ENCODE data around the gene CLMP.

GRCh38 chr11:123103326-123103980, 91.6 kb downstream of the CLMP start:
- no peak for TF ChIP-seq EP300 (conservative IDR thresholded peaks at IDR 0.05; ENCODE audit: poor library complexity, severe bottlenecking)
- TF ChIP-seq CTCF (IDR thresholded peaks at IDR 0.05; ENCODE audit: poor library complexity, severe bottlenecking) = peak; percentile 83
- TF ChIP-seq EZH2 (IDR thresholded peaks at IDR 0.05; ENCODE audit: borderline replicate concordance, insufficient read depth, low read length, poor library complexity, severe bottlenecking) = no peak
- TF ChIP-seq SMC3 (conservative IDR thresholded peaks at IDR 0.05; ENCODE audit: poor library complexity) = peak; percentile 85
- TF ChIP-seq POLR2AphosphoS5 (IDR thresholded peaks at IDR 0.05) = no peak
- TF ChIP-seq RAD21 (conservative IDR thresholded peaks at IDR 0.05) = peak; percentile 83
- TF ChIP-seq TAF1 (IDR thresholded peaks at IDR 0.05; ENCODE audit: low read depth) = no peak
- TF ChIP-seq MXI1 (conservative IDR thresholded peaks at IDR 0.05; ENCODE audit: poor library complexity, severe bottlenecking) = no peak
- TF ChIP-seq REST (IDR thresholded peaks at IDR 0.05; ENCODE audit: borderline replicate concordance) = no peak
